Stimulated activated effector memory CD8-positive, alpha-beta T cell treated with anti-CD3 and anti-CD28 coated beads, Interleukin-12 subunit alpha, Interleukin-12 subunit beta, amount 100 ng/mL, for 72 hours (primary cell): Measurements from ENCODE around the gene KIZ.

Source experiments
- ATAC-seq: fragments of 150-1000 bp; cut with Tn5 transposase; 2 replicates; pipeline ENCODE4 v1.10.0; 2021
- DNase-seq, 2 donors: peaks; one replicate each; pipeline ENCODE4 v3.0.0; 2021 to 2022; ENCODE audit warnings: low spot score in 2 of 2
- H3K27ac Mint-ChIP-seq: one replicate; pipeline ENCODE4 v1.8.0; 2022; ENCODE audit warnings: mild to moderate bottlenecking, mixed read lengths
- H3K36me3 Mint-ChIP-seq: one replicate; pipeline ENCODE4 v1.8.0; 2022; ENCODE audit warnings: mild to moderate bottlenecking, mixed read lengths
- H3K4me1 Mint-ChIP-seq: one replicate; pipeline ENCODE4 v1.8.0; 2022; ENCODE audit warnings: mixed read lengths
- H3K4me3 Mint-ChIP-seq: one replicate; pipeline ENCODE4 v1.8.0; 2022; ENCODE audit warnings: mild to moderate bottlenecking, mixed read lengths
- H3K9me3 Mint-ChIP-seq: one replicate; pipeline ENCODE4 v1.8.0; 2022; ENCODE audit warnings: mixed read lengths

KIZ gene

DNA sequence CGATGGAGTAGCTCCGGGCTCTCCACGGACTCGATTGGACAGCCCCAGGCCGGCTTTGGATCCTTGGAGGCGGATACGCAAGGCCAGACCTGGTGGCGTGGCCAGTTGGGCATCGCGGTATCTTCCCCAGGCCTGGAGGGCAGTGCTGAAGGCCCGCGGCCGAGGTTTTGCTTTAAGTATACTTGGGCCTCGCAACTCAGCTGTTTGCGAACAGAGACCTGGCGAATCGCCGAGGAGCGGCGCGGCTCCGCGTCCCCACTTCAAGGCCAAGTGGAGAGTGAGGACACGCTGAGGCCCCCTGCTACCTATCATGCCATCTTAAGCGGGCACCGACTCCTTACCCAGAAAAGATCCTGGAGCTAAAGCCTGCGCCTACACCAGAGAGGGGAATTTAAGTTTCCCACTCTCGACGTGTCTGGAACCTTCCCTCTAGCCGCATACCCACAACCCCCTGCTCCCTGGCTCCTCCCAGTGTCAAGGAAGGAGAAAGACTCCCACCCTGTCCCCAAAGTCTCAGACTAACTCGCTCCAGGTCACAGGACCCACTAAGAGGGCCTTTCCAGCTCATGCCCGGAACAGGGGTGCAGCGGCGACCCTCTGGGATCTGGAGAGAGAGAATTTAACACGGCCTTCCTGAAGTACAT lies 23.8 kb upstream of the KIZ start:
- Mint-ChIP-seq H3K27ac (no peak overlapping the region), H3K4me3 (peak overlapping the region; percentile 92), H3K4me1 (peaks cover 36% of the 10 kb centered on the region), H3K9me3 (no peaks in the 10 kb centered on the region), H3K36me3 (peaks cover 7% of the 10 kb centered on the region)
- DNase-seq, result peak in 1 of 2 donors; percentile 60
- ATAC-seq, result no peak

DNA sequence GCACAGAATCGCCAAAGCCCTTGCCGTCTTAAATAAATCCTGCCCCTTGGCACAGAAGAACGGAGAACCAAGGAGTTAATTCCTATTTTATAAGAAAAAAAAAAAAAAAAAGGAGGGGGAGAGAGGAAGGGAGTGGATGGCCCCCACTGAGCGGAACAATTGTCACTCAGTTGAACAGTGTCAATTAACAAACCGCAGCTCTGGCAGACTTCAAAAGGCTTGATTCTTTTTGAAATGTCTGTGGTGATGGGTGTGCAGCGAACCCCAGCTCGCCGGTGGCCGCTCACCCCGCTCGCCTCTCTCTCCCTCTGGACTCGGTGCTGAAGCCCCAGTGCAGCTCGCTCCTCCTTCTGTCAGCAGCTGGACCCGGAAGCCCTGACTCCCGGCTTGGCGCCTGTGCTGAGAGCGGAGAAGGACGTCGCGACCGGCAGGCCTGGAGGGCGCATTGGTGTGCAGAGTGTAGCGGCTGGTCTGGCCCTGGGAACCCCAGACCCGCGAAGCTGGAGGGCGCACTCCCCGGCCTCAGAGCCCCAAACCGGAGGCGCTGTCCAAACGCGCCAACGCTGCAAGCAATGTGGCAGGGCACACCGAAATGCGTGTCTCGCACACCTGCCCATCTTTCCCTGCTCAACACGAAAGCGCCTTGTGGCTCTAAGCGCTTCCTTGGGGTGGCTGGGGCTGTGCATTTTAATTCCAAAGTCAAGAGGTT lies 23.1 kb upstream of the KIZ start:
- DNase-seq (peak; percentile 32 to 74), ATAC-seq (peak; percentile 60)
- Mint-ChIP-seq H3K9me3 (no peaks in the 10 kb centered on the region), H3K4me1 (peaks cover 36% of the 10 kb centered on the region), H3K27ac (no peak overlapping the region), H3K4me3 (peak overlapping the region; percentile 92), H3K36me3 (peaks cover 7% of the 10 kb centered on the region)

DNA sequence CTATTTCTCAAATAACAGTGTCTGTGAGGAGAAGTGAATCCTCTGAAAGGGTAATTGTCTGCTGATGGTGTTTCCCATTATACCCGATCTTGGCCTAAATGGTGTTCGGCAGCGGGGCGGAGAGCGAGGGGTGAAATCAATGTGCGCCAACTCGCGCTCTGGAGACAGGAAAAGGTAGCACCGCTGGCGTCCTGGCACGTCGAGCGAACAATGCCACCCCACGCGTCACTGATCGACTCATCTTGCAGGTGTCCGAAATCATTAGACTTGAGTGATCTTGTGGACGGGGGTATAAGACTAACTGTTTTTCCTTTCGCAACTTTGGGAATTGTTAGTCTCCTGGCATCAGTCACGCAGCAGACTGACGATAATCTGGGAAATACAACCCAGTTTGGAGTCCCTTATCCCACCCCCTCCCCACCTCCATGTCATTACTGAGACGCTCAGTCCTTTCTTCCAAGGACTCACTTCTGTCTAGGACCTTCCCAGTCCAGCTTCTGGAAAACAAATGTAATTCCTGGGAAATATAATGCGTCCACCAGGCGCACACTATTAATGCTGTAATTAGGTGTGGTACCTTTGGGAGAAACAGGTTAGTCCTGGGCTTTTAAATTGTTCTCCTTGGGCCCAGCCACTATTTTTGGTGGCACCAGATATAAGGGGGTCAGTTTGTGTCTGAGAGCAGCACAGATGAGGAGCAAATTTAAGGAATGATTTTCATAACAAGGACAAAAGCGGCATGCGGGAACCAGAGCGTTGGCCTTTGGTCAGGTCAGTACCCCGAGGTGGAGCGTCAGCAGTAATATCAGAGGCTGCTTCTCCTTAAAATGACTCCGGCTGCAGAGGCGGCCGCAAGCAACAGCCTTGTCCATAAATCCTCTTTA lies 22.1 kb upstream of the KIZ start:
- ATAC-seq, result no peak

DNA sequence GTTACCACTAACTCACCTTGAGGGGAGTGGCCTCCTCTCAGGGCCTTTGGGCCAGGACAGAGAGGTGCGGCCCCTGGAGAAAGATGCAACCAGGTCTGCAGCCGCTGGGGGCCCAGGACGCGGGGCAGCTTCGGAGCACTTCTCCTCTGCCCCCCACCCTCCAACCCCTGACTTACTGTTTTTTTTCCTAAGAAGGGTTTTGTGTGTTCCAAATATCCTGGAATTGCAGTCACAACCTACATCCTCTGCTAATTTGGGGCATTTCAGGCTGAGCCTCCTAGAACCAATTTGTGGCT lies 21.5 kb upstream of the KIZ start:
- H3K4me3 Mint-ChIP-seq, result no peak overlapping the region
- peaks cover 7% of the 10 kb centered on the region for H3K36me3 Mint-ChIP-seq
- H3K27ac Mint-ChIP-seq, result no peak overlapping the region

More for the DNA sequence above, 22.1 kb upstream of the KIZ start:
- H3K4me3 Mint-ChIP-seq, result peak overlapping the region; percentile 92
- peaks cover 7% of the 10 kb centered on the region for H3K36me3 Mint-ChIP-seq
- H3K4me1 Mint-ChIP-seq, result peaks cover 36% of the 10 kb centered on the region
- DNase-seq, result no peak
- no peaks in the 10 kb centered on the region for H3K9me3 Mint-ChIP-seq
- H3K27ac Mint-ChIP-seq, result no peak overlapping the region

DNA sequence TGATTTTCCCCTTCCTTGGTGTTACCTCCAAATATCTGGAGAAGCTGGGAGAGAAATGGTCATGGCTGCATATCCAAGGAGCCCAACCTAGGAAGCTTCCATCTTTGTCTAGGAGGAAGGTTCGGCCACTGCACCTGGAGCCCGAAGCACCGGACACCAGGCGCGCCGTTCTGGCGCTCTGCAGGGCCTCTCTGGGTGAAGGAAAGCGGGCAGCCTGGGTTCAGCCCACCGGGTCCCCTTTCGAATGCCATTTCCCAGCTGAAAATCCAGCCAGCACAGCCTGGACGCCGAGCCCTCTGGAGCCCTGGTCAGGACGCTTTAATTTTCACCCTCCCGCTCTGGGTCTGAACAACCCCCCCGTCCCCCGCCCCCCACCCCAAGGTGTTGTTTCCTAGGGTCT lies 21.0 kb upstream of the KIZ start:
- ATAC-seq (no peak), DNase-seq (no peak)
- Mint-ChIP-seq H3K4me1 (peaks cover 36% of the 10 kb centered on the region), H3K27ac (no peak overlapping the region), H3K4me3 (peak overlapping the region; percentile 42), H3K9me3 (no peaks in the 10 kb centered on the region), H3K36me3 (peaks cover 7% of the 10 kb centered on the region)

More for the DNA sequence above, 21.5 kb upstream of the KIZ start:
- Mint-ChIP-seq H3K9me3 (no peaks in the 10 kb centered on the region), H3K4me1 (peaks cover 36% of the 10 kb centered on the region)
- ATAC-seq (no peak), DNase-seq (no peak)

DNA sequence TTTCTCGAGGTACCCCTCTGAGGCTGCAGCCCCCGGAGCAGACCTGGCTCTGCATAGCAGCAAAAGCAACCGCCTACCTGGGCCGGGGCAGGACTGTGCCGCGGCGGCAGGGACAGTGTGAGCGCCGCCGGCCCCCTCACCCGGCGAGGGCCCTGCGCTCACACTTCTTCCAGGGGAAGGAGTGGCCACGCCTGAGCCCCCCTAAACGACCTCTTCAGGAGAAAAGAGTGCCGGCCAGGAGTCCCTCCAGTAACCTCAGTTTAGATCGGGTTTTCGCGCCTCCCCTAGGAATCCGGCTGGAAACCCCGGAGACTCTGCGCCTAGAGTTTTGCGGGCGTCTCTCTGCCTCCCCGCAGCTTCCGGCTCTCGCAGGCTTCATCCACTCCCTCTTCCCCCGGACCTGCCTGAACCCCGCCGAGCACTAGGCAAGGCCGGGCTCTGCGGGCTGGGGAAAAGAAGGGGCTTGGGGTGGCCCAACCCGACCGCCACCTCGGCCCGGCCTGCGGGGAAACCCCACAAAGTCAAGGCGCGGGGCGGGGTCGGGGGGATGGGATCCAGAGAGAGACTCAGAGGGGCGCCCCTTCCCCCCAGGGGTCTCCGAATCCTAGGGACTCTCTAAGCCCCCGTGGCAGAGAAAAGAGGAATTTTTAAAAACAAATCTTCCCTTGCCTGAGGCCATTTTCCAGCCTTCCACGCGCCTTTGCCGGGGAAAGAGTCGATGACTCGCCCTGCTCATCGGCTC lies 20.3 kb upstream of the KIZ start:
- Mint-ChIP-seq H3K9me3 (no peaks in the 10 kb centered on the region), H3K27ac (no peak overlapping the region), H3K36me3 (peaks cover 4% of the 10 kb centered on the region), H3K4me1 (peaks cover 34% of the 10 kb centered on the region), H3K4me3 (peak overlapping the region; percentile 42)
- ATAC-seq (peak; percentile 16), DNase-seq (no peak)

DNA sequence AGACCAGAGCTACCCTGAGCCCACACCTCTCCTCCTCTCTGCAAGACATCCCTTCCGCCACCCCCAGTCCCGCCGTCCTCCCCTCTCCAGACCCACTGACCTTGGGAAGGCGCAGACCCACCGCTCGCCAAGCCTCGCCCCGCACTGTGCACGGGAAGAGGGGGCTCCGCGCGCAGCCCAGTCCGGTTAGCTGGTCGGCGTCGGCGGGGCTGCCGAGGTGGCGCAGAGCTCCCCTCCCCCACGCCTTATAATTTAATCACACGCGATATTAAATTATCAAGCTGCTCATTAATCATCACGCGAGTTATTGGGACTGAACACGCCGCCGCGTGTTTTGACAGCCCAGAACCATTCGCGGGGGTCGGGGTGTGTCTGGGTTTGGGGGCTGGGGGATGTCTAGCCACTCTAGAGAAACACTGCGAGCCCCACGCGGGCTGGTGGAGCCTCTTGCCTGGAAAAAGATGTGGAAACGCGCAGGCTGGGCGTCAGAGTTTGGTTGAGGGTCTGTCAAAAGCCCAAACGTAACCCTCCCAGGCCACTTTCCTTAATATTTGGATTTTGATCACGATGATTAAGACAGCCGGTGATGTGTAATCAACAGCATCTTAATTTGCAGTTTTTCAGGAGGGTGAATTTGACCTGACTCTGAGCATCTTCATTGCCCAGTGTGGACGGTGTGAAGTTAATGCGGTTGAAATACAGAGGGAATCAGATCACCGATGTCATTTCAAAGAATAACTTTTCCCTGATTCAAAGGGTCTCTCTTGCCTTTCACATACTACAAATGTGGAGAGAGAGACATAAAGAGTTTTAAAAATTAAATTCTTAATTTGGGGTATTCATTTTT lies 19.5 kb upstream of the KIZ start, which contains the start of gene LINC00237:
TSS of gene LINC00237 (minus strand) at position 188 of the 847 bp plus-strand sequence.
- no peaks in the 10 kb centered on the region for H3K36me3 Mint-ChIP-seq
- no peaks in the 10 kb centered on the region for H3K9me3 Mint-ChIP-seq
- H3K27ac Mint-ChIP-seq, result no peak within 1 kb of the TSS
- DNase-seq, result no peak
- ATAC-seq, result no peak
- peaks cover 28% of the 10 kb centered on the region for H3K4me1 Mint-ChIP-seq
- peak within 1 kb of the TSS; percentile 42 for H3K4me3 Mint-ChIP-seq

DNA sequence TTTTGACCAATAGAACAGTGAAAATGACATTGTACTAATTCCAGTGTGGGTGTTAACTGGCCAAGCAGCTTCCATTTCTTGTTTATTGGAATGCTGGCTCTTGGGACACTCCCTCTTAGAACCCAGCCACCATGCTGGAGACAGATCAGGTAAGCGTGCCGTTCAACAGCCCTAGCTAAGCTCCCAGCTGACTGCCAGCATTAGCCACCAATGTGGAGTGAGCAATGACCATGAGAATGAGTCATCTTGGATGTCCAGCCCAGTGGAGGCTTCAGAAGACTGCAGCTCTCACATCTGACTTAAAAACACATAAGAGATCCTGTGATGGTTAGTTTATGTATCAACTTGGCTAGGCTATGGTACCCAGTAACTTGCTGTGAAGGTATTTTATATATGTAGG lies 16.7 kb upstream of the KIZ start:
- ATAC-seq, result no peak
- DNase-seq, result no peak
- H3K4me1 Mint-ChIP-seq, result peaks cover 7% of the 10 kb centered on the region
- no peaks in the 10 kb centered on the region for H3K9me3 Mint-ChIP-seq
- no peak overlapping the region for H3K27ac Mint-ChIP-seq
- no peaks in the 10 kb centered on the region for H3K36me3 Mint-ChIP-seq
- no peak overlapping the region for H3K4me3 Mint-ChIP-seq

DNA sequence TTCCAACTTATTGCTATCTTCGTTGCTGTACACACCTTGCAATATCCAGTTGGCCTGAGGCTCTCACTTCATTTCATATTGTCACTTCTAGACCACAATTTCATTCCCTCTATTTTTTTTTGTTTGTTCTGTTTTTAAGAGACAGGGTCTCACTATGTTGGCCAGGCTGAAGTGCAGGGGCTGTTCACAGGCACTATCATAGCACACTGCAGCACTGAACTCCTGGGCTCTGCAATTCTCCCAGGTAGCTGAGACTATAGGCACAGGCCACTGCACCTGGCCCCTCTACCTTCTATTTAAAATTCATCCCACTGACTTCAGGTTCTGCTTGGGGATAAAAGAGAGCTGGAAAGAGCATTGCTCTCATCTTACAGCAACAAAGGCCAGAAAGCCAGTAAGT lies 15.1 kb upstream of the KIZ start:
- H3K27ac Mint-ChIP-seq, result no peak overlapping the region
- no peak for ATAC-seq
- H3K9me3 Mint-ChIP-seq, result no peaks in the 10 kb centered on the region
- no peak for DNase-seq
- H3K4me3 Mint-ChIP-seq, result no peak overlapping the region
- no peaks in the 10 kb centered on the region for H3K36me3 Mint-ChIP-seq
- H3K4me1 Mint-ChIP-seq, result peaks cover 5% of the 10 kb centered on the region

DNA sequence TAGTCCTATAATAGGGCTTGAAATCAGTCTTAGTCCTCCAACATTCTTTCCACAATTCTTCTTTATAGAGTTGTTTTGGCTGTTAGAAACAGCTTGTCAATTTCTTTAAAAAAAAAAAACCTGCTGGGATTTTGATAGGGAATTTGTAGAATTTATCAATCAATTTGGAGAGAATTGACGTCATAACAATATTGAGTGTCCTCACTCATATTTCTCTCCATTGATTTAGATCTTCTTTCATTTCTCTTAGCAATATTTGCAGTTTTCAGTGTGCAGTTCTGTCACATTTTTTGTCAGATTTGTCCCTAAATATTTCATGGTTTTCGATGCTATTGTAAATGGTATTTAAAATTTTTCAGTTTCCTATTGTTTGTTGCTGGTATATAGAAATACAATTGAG lies 14.5 kb upstream of the KIZ start:
- no peaks in the 10 kb centered on the region for H3K9me3 Mint-ChIP-seq
- H3K4me3 Mint-ChIP-seq, result no peak overlapping the region
- ATAC-seq (no peak), DNase-seq (no peak)
- H3K27ac Mint-ChIP-seq, result no peak overlapping the region
- no peaks in the 10 kb centered on the region for H3K4me1 Mint-ChIP-seq
- H3K36me3 Mint-ChIP-seq, result no peaks in the 10 kb centered on the region

DNA sequence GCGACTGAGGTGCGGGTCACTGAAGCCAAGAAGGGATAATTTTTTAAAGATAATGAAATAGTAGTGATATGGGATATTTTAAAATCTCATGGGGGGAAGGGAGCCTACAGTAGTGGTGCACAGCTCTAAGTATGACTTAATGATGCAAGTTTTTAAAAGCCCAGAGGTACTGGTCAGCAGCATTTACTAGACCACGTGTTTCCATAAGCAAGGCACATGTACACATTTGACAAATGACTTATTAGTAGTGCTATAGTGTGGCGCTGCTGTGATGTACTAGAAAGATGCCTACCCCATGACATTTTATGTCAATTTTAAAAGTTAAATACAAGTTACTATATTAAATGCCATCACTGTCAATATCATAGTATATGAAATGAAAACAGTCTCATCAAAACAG lies 12.2 kb upstream of the KIZ start:
- H3K36me3 Mint-ChIP-seq, result no peaks in the 10 kb centered on the region

DNA sequence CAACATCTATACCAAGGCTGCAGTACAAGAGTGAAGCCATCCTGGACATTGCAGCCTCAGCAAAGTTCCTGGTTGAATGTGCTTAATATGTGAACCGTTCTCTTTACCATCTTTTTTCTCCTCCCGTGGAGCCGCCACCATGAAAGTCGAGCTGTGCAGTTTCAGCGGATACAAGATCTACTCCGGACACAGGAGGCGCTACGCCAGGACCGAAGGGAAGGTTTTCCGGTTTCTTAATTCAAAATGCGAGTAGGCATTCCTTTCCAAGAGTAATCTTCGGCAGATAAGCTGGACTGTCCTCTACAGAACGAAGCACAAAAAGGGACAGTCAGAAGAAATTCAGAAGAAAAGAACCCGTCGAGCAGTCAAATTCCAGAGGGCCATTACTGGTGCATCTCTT lies 11.3 kb upstream of the KIZ start:
- no peaks in the 10 kb centered on the region for H3K9me3 Mint-ChIP-seq
- ATAC-seq (no peak), DNase-seq (no peak)
- H3K36me3 Mint-ChIP-seq, result no peaks in the 10 kb centered on the region
- H3K27ac Mint-ChIP-seq, result no peak overlapping the region
- no peaks in the 10 kb centered on the region for H3K4me1 Mint-ChIP-seq
- H3K4me3 Mint-ChIP-seq, result no peak overlapping the region

More for the DNA sequence above, 12.2 kb upstream of the KIZ start:
- Mint-ChIP-seq H3K9me3 (no peaks in the 10 kb centered on the region), H3K4me1 (no peaks in the 10 kb centered on the region), H3K27ac (no peak overlapping the region), H3K4me3 (no peak overlapping the region)
- ATAC-seq, result no peak
- no peak for DNase-seq

DNA sequence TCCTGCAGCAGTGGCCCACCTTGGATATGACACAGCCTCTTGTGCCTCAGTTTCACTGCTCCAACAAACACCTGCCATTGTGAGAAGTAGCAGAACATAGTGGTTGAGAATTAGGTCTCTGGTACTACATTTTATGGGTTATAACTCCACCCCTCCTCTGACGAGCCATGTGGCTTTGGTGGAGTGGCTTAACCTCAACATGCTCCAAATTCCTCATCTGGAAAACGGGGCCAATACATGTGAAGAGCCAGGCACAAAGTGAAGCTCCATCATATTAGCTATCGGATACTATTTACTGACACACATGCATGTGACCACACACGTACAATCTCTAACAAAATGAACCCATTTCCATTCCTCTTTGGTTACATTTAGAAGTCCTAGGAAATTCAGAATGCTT lies 8.4 kb upstream of the KIZ start:
- no peaks in the 10 kb centered on the region for H3K4me1 Mint-ChIP-seq
- DNase-seq, result no peak
- no peak overlapping the region for H3K4me3 Mint-ChIP-seq
- no peak for ATAC-seq
- no peaks in the 10 kb centered on the region for H3K36me3 Mint-ChIP-seq
- H3K27ac Mint-ChIP-seq, result no peak overlapping the region
- H3K9me3 Mint-ChIP-seq, result no peaks in the 10 kb centered on the region

DNA sequence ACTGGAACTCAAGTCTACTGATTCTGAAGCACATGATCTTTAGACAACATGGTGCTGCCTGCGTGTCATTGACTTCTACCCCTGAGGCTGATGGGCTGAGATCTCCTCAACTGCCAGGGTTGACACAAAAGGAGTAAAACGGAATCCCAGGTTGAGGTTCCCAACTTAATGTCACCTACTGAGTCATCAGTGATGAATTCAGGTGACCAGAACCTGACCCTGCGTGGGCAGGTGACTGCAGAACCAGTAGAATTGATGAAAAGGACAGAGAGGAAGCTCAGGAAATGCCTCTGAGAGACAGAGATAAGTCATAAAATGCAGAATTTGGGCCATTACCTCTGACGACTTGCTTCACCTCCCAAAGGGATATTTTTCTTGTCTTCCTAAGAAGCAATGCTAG lies 7.7 kb upstream of the KIZ start:
- Mint-ChIP-seq H3K9me3 (no peaks in the 10 kb centered on the region), H3K27ac (no peak overlapping the region), H3K4me3 (no peak overlapping the region), H3K4me1 (no peaks in the 10 kb centered on the region), H3K36me3 (no peaks in the 10 kb centered on the region)
- ATAC-seq (peak; percentile 45), DNase-seq (no peak)
